Neural cell (in vitro differentiated cells): ENCODE results near the gene SCYL3. TPM values are rescaled to one million over a fixed set of nuclear protein-coding genes. Genes with fewer than 3 reads are reported as not detected.

Experiments used
- H2AFZ ChIP-seq: fragments of 200-600, 300-800 bp; sonication (generic), shearing (Covaris generic); 2 replicates; pipeline ENCODE4 v1.6.0; 2014; ENCODE audit warnings: low read depth, mild to moderate bottlenecking, antibody characterized with exemption, low read length, moderate library complexity
- H3F3A ChIP-seq: fragments of 200-600 bp; shearing (Covaris generic); 2 replicates; pipeline ENCODE4 v1.6.1; 2016; ENCODE audit warnings: mild to moderate bottlenecking, moderate library complexity, mixed read lengths, antibody characterized with exemption, low read length; ENCODE audit not compliant: insufficient read depth, poor library complexity, severe bottlenecking
- H3K27ac ChIP-seq: fragments of 200-600, 300-800 bp; sonication (generic), shearing (Covaris generic); 2 replicates; pipeline ENCODE4 v1.5.1; 2014; ENCODE audit warnings: mild to moderate bottlenecking, low read length, moderate library complexity
- H3K27me3 ChIP-seq: fragments of 300-800, 200-600 bp; sonication (generic), shearing (Covaris generic); 2 replicates; pipeline ENCODE4 v1.6.0; 2014; ENCODE audit warnings: mild to moderate bottlenecking, low read depth, low read length, moderate library complexity; ENCODE audit not compliant: insufficient read depth
- H3K36me3 ChIP-seq: fragments of 300-800, 200-600 bp; sonication (generic), shearing (Covaris generic); 2 replicates; pipeline ENCODE4 v1.5.1; 2014; ENCODE audit warnings: mild to moderate bottlenecking, antibody characterized with exemption, low read length, moderate library complexity; ENCODE audit not compliant: insufficient read depth
- H3K4me2 ChIP-seq: fragments of 300-800, 200-600 bp; sonication (generic), shearing (Covaris generic); 2 replicates; pipeline ENCODE4 v1.6.0; 2014; ENCODE audit warnings: mild to moderate bottlenecking, low read length
- H3K4me3 ChIP-seq: fragments of 300-800, 200-600 bp; sonication (generic), shearing (Covaris generic); 2 replicates; pipeline ENCODE4 v1.5.1; 2014; ENCODE audit warnings: mild to moderate bottlenecking, low read length, moderate library complexity
- H3K79me2 ChIP-seq: fragments of 200-600 bp; shearing (Covaris generic); replicated peaks from 2 replicates; pipeline ENCODE4 v1.6.0; 2014; ENCODE audit warnings: mild to moderate bottlenecking, low read length, moderate library complexity; ENCODE audit not compliant: insufficient read depth
- H3K9ac ChIP-seq: fragments of 300-800, 200-600 bp; sonication (generic), shearing (Covaris generic); 2 replicates; pipeline ENCODE4 v1.6.1; 2016; ENCODE audit warnings: mild to moderate bottlenecking, low read length, mixed read lengths
- H3K9me2 ChIP-seq: fragments of 200-600 bp; shearing (Covaris generic); 2 replicates; pipeline ENCODE4 v1.6.1; 2016; ENCODE audit warnings: mild to moderate bottlenecking, low read length, mixed read lengths; ENCODE audit not compliant: insufficient read depth
- H3K9me3 ChIP-seq: fragments of 200-600, 300-800 bp; sonication (generic), shearing (Covaris generic); 2 replicates; pipeline ENCODE4 v1.6.1; 2016; ENCODE audit warnings: mild to moderate bottlenecking, mixed run types, low read length, moderate library complexity, mixed read lengths
- H4K20me1 ChIP-seq: fragments of 200-600 bp; shearing (Covaris generic); 2 replicates; pipeline ENCODE4 v1.6.1; 2016; ENCODE audit warnings: mild to moderate bottlenecking, mixed run types; ENCODE audit not compliant: insufficient read depth
- CTCF ChIP-seq: fragments of 450-650 bp; IDR thresholded peaks from 2 replicates; pipeline ENCODE4 v1.5.1; 2014; ENCODE audit warnings: antibody characterized with exemption, mild to moderate bottlenecking, moderate library complexity; ENCODE audit not compliant: poor library complexity, severe bottlenecking
- EP300 ChIP-seq: fragments of 450-650 bp; conservative IDR thresholded peaks from 2 replicates; pipeline ENCODE4 v1.6.1; 2014; ENCODE audit warnings: antibody characterized with exemption, mild to moderate bottlenecking, moderate library complexity; ENCODE audit not compliant: poor library complexity, severe bottlenecking
- EZH2 ChIP-seq: fragments of 200-600, 300-800 bp; shearing (Covaris generic), sonication (generic); IDR thresholded peaks from 2 replicates; pipeline ENCODE4 v1.6.1; 2014; ENCODE audit warnings: antibody characterized with exemption, low read length, borderline replicate concordance, mild to moderate bottlenecking; ENCODE audit not compliant: insufficient read depth, poor library complexity, severe bottlenecking
- MXI1 ChIP-seq: fragments of 450-650 bp; conservative IDR thresholded peaks from 2 replicates; pipeline ENCODE4 v1.6.1; 2014; ENCODE audit warnings: antibody characterized with exemption, mild to moderate bottlenecking; ENCODE audit not compliant: poor library complexity, severe bottlenecking
- POLR2AphosphoS5 ChIP-seq: IDR thresholded peaks from 2 replicates; pipeline ENCODE4 v1.6.1; 2012
- RAD21 ChIP-seq: fragments of 450-650 bp; conservative IDR thresholded peaks from 2 replicates; pipeline ENCODE4 v1.6.1; 2014; ENCODE audit warnings: antibody characterized with exemption, mild to moderate bottlenecking, moderate library complexity
- REST ChIP-seq: IDR thresholded peaks from 2 replicates; pipeline ENCODE4 v1.6.1; 2012; ENCODE audit warnings: borderline replicate concordance
- SMC3 ChIP-seq: fragments of 450-650 bp; conservative IDR thresholded peaks from 2 replicates; pipeline ENCODE4 v1.6.1; 2014; ENCODE audit warnings: antibody characterized with exemption, mild to moderate bottlenecking, moderate library complexity; ENCODE audit not compliant: poor library complexity
- TAF1 ChIP-seq: IDR thresholded peaks from 2 replicates; pipeline ENCODE4 v1.6.1; 2012; ENCODE audit warnings: low read depth
- polyA plus RNA-seq: library from polyadenylated mRNA; depleted of rRNA; stranded (reverse); fragments of >200 nt; gene quantifications from 2 replicates; pipeline ENCODE4 v1.2.3, GENCODE V29; 2014

Gene SCYL3
- polyA plus RNA-seq, 1 donor from 2014 or later = 13.1 TPM

- no peak overlapping the region for H3K4me3 ChIP-seq
- no peaks in the 10 kb centered on the region for H3K79me2 ChIP-seq
- no peak overlapping the region for H3K9ac ChIP-seq
- H3K27ac ChIP-seq = no peak overlapping the region
- H3K27me3 ChIP-seq = no peaks in the 10 kb centered on the region
- TF ChIP-seq SMC3 (no peak), MXI1 (no peak), TAF1 (no peak), REST (no peak), EP300 (no peak), EZH2 (no peak), RAD21 (no peak), POLR2AphosphoS5 (no peak), CTCF (no peak)
- no peaks in the 10 kb centered on the region for H3K36me3 ChIP-seq
- no peaks in the 10 kb centered on the region for H3K9me2 ChIP-seq
- H3K4me2 ChIP-seq = no peak overlapping the region
- H3F3A ChIP-seq = no peaks in the 10 kb centered on the region
- no peaks in the 10 kb centered on the region for H3K9me3 ChIP-seq
- H2AFZ ChIP-seq = no peak overlapping the region
- no peaks in the 10 kb centered on the region for H4K20me1 ChIP-seq
Measured at GRCh38 chr1:169924829-169925228, 31.1 kb upstream of the SCYL3 start.

- no peak overlapping the region for H2AFZ ChIP-seq
Measured at GRCh38 chr1:169924063-169924462, 30.4 kb upstream of the SCYL3 start.

More at GRCh38 chr1:169924063-169924462, 30.4 kb upstream of the SCYL3 start:
- Histone ChIP-seq H3K4me2 (no peak overlapping the region), H3K36me3 (no peaks in the 10 kb centered on the region), H4K20me1 (no peaks in the 10 kb centered on the region), H3K27me3 (no peaks in the 10 kb centered on the region), H3K27ac (no peak overlapping the region), H3K79me2 (no peaks in the 10 kb centered on the region), H3K9ac (no peak overlapping the region), H3F3A (no peaks in the 10 kb centered on the region), H3K9me2 (no peaks in the 10 kb centered on the region), H3K4me3 (no peak overlapping the region), H3K9me3 (no peaks in the 10 kb centered on the region)
- TF ChIP-seq EZH2 (no peak), TAF1 (no peak), MXI1 (no peak), RAD21 (no peak), REST (no peak), POLR2AphosphoS5 (no peak)
